Mesothelial cell of epicardium (in vitro differentiated cells): ENCODE measurements around the gene CCR5AS.

Experiments
- DNase-seq, 2 experiments: peaks; one replicate each; pipeline ENCODE4 v3.0.0; 2021; ENCODE audit warnings: low spot score in 2 of 2; ENCODE audit not compliant: unreplicated experiment in 2 of 2
- H3K27ac Mint-ChIP-seq: 2 replicates; pipeline ENCODE4 v1.8.0; 2021; ENCODE audit warnings: mixed read lengths
- H3K27me3 Mint-ChIP-seq: 2 replicates; pipeline ENCODE4 v1.8.0; 2021; ENCODE audit warnings: low read depth, mixed read lengths
- H3K36me3 Mint-ChIP-seq: 2 replicates; pipeline ENCODE4 v1.8.0; 2021; ENCODE audit warnings: mixed read lengths
- H3K4me1 Mint-ChIP-seq: 2 replicates; pipeline ENCODE4 v1.8.0; 2021; ENCODE audit warnings: mixed read lengths
- H3K4me3 Mint-ChIP-seq: 2 replicates; pipeline ENCODE4 v1.8.0; 2021; ENCODE audit warnings: mild to moderate bottlenecking, moderate library complexity, mixed read lengths
- H3K9me3 Mint-ChIP-seq: 2 replicates; pipeline ENCODE4 v1.8.0; 2021; ENCODE audit warnings: mixed read lengths
- TF ChIP-seq, protein P1 (sequence below): fragments of 200-600 bp; sonication (generic); IDR thresholded peaks from one replicate; pipeline ENCODE4 v1.5.0; 2021; ENCODE audit warnings: antibody characterized with exemption; ENCODE audit not compliant: unreplicated experiment

Gene CCR5AS

DNA sequence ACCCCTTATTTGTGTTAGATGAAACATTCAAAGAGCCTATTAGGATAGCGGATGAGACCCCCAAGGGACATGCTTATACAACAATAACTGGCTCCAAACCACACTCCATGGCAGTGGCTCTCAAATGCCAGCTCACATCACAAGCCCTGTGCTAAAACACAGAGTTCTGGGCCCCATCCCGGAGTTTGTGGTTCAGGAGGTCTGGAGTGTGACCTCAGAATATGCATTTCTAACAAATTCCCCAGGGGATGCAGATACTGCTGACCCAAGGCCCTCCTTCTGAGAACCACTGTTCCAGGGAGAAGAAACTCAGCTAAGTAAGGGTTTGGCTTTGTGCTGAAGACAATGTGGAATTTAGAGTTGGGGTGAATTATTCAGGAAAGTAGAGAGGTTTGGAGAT is 3.8 kb upstream of the CCR5AS start:
- H3K27ac Mint-ChIP-seq, result no peak overlapping the region
- no peaks in the 10 kb centered on the region for H3K9me3 Mint-ChIP-seq
- peaks cover 43% of the 10 kb centered on the region for H3K27me3 Mint-ChIP-seq
- peaks cover 2% of the 10 kb centered on the region for H3K4me1 Mint-ChIP-seq
- H3K4me3 Mint-ChIP-seq, result no peak overlapping the region
- no peaks in the 10 kb centered on the region for H3K36me3 Mint-ChIP-seq
- TF ChIP-seq, protein P1, sequence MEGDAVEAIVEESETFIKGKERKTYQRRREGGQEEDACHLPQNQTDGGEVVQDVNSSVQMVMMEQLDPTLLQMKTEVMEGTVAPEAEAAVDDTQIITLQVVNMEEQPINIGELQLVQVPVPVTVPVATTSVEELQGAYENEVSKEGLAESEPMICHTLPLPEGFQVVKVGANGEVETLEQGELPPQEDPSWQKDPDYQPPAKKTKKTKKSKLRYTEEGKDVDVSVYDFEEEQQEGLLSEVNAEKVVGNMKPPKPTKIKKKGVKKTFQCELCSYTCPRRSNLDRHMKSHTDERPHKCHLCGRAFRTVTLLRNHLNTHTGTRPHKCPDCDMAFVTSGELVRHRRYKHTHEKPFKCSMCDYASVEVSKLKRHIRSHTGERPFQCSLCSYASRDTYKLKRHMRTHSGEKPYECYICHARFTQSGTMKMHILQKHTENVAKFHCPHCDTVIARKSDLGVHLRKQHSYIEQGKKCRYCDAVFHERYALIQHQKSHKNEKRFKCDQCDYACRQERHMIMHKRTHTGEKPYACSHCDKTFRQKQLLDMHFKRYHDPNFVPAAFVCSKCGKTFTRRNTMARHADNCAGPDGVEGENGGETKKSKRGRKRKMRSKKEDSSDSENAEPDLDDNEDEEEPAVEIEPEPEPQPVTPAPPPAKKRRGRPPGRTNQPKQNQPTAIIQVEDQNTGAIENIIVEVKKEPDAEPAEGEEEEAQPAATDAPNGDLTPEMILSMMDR, result no peak
- no peak for DNase-seq

GRCh38 chr3:46409739-46410489 is 3.0 kb upstream of the CCR5AS start:
- Mint-ChIP-seq H3K9me3 (no peaks in the 10 kb centered on the region), H3K27me3 (peaks cover 47% of the 10 kb centered on the region), H3K4me1 (peaks cover 6% of the 10 kb centered on the region), H3K27ac (no peak overlapping the region), H3K4me3 (no peak overlapping the region), H3K36me3 (no peaks in the 10 kb centered on the region)
- DNase-seq, result no peak
- TF ChIP-seq, protein P1, result no peak

GRCh38 chr3:46408853-46409252 is 2.0 kb upstream of the CCR5AS start:
- TF ChIP-seq, protein P1, result no peak
- no peaks in the 10 kb centered on the region for H3K36me3 Mint-ChIP-seq
- H3K27me3 Mint-ChIP-seq, result peaks cover 56% of the 10 kb centered on the region
- H3K9me3 Mint-ChIP-seq, result no peaks in the 10 kb centered on the region
- no peak overlapping the region for H3K27ac Mint-ChIP-seq
- no peak overlapping the region for H3K4me3 Mint-ChIP-seq
- no peak for DNase-seq
- peaks cover 6% of the 10 kb centered on the region for H3K4me1 Mint-ChIP-seq

DNA sequence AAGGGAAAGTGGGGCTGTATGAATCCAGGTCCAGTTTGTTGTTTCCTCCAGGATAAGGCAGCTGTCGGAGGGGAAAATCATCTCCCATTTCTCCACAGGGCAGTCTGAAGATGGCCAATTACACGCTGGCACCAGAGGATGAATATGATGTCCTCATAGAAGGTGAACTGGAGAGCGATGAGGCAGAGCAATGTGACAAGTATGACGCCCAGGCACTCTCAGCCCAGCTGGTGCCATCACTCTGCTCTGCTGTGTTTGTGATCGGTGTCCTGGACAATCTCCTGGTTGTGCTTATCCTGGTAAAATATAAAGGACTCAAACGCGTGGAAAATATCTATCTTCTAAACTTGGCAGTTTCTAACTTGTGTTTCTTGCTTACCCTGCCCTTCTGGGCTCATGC is 1.1 kb upstream of the CCR5AS start:
- Mint-ChIP-seq H3K36me3 (no peaks in the 10 kb centered on the region), H3K4me3 (no peak overlapping the region), H3K9me3 (peaks cover 2% of the 10 kb centered on the region), H3K4me1 (peaks cover 6% of the 10 kb centered on the region), H3K27me3 (peaks cover 65% of the 10 kb centered on the region), H3K27ac (no peak overlapping the region)
- TF ChIP-seq, protein P1, result no peak
- no peak for DNase-seq

DNA sequence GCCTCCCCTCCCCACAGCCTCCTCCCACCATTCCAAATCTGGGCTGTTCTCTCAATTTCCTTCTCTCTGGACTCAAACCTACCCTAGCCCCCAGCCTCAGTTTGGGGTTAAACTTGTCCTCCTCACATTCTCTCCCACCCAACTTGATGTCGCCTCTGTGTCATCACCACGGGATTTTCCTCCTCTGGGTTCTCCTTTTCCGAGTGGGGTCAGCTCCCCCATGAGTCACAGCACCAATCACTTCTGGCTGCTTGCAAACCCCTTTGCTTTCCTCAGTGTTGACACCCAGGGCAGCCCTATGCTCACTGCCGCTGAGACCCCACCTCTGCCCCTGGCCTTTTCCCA is 451 bp downstream of the CCR5AS start:
- H3K4me3 Mint-ChIP-seq, result no peak overlapping the region
- H3K4me1 Mint-ChIP-seq, result peaks cover 6% of the 10 kb centered on the region
- H3K36me3 Mint-ChIP-seq, result no peaks in the 10 kb centered on the region
- no peak for DNase-seq
- peaks cover 5% of the 10 kb centered on the region for H3K9me3 Mint-ChIP-seq
- H3K27me3 Mint-ChIP-seq, result peaks cover 71% of the 10 kb centered on the region
- H3K27ac Mint-ChIP-seq, result no peak overlapping the region
- TF ChIP-seq, protein P1, result no peak
